ENCODE measurements around the gene NPIPB5. TPM values are rescaled to one million over a fixed set of nuclear protein-coding genes. Genes with fewer than 3 reads are reported as not detected.
"Not testable (repeated sequence)": the region's sequence is repeated elsewhere in the genome, so short reads cannot be mapped to it uniquely, and the experiment has no call there.

Gene NPIPB5
- 10 to 100 TPM; 46.5 to 85.4 (median 60.9) TPM for total RNA-seq
- polyA plus RNA-seq, result 100 to 1,000 TPM in 1 of 2 donors, 10 to 100 TPM in 1; 21.8 to 162 TPM
- long read RNA-seq, donor 1, partial matches to known transcripts, result 1 of 2 reads
- long read RNA-seq, donor 1, other reads (novel, unspliced or antisense), result 1 of 2 reads
- long read RNA-seq, donor 2, partial matches to known transcripts, result 0 of 5 reads
- long read RNA-seq, donor 2, other reads (novel, unspliced or antisense), result 5 of 5 reads
- long read RNA-seq, donor 3, partial matches to known transcripts, result 0 of 4 reads
- long read RNA-seq, donor 3, other reads (novel, unspliced or antisense), result 4 of 4 reads

DNA sequence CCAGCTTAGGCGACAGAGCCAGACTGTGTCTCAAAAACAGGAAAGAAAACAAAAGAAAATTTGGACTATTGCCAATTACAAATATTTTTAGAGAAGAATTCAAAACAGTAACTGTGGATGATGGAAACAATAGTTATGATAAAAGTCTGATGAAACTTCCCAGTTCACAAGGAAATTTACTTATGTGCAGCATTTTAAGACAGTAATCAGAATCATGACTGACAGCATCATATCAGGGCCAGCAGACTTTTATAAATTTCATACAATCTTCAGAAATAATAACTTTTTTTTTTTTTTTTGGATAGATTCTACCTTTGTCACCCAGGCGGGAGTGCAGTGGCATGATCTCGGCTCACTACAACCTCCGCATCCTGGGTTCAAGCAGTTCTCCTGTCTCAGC, at the start of gene NPIPB5:
NPIPB5 (plus strand) TSS at position 301 of the 400 bp plus-strand sequence. CDS start 2,911 bp downstream, outside the sequence.
- H3K4me1 ChIP-seq; H3K27me3 ChIP-seq; H3K27ac ChIP-seq; H3K9me3 ChIP-seq; H3K4me3 ChIP-seq; H3K36me3 ChIP-seq; intact Hi-C loops (cut with DNase I); ATAC-seq; DNase-seq: not testable (repeated sequence)
- no CpG with 5 or more reads among the region's 4 CpGs for WGBS, 2 donors

- ATAC-seq; intact Hi-C loops (cut with DNase I); H3K27ac ChIP-seq; H3K4me3 ChIP-seq; H3K27me3 ChIP-seq; DNase-seq; H3K9me3 ChIP-seq; H3K36me3 ChIP-seq; H3K4me1 ChIP-seq: not testable (repeated sequence)
- WGBS, 2 donors, result 84 to 86% methylated on average over 4 of the region's 6 CpGs
Measured at GRCh38 chr16:22468846-22469245, 41.8 kb upstream of the NPIPB5 start.

- 77 to 87% methylated on average over 4 of the region's 4 CpGs for WGBS, 2 donors
- H3K27me3 ChIP-seq; H3K4me3 ChIP-seq; H3K9me3 ChIP-seq; H3K27ac ChIP-seq; H3K4me1 ChIP-seq; DNase-seq; intact Hi-C loops (cut with DNase I); ATAC-seq; H3K36me3 ChIP-seq: not testable (repeated sequence)
Measured at GRCh38 chr16:22537996-22538395, 27.3 kb downstream of the NPIPB5 start.

DNA sequence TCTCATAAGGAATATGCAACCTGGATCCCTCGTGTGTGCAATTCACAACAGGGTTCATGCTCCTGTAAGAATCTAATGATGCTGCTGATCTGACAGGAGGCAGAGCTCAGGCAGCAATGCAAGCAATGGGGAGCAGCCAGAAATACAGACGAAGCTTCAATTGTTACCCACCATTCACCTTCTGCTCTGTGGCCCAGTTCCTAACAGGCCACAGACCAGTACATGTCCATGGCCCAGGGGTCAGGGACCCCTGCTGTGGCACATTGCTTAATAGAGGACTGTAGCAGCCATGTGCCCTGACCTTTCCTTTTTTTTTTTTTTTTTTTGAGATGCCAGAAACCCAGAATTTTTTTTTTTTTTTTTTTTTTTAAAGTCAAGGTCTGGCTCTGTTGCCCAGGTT, 34.1 kb downstream of the NPIPB5 start:
- H3K9me3 ChIP-seq; H3K4me3 ChIP-seq; H3K36me3 ChIP-seq; H3K4me1 ChIP-seq; intact Hi-C loops (cut with DNase I); DNase-seq; ATAC-seq; H3K27me3 ChIP-seq; H3K27ac ChIP-seq: not testable (repeated sequence)
- WGBS, 2 donors, result 75 to 82% methylated on average over 1 of the region's 2 CpGs

DNA sequence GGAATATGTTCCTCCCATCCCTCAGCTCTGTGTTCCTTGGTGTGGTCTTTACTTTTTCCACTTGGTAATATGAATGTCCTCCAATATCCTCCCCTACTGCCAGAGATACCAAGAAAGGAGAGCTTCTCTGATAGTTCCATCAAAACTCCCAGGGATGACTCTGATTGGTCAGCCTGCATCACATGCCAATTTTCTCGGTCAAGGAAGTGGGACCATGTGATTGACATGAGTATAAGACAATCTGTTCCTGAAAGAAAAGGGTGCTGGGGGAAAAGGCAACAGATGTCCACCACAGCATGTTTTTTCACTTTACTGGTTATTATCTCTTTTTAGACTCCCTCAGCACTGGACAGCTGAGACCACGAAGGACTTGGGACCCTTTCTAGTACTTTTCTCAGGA, 35.9 kb downstream of the NPIPB5 start:
- DNase-seq, H3K9me3 ChIP-seq: not testable (repeated sequence)
- WGBS, 2 donors, result 79 to 82% methylated on average over 2 of the region's 2 CpGs

DNA sequence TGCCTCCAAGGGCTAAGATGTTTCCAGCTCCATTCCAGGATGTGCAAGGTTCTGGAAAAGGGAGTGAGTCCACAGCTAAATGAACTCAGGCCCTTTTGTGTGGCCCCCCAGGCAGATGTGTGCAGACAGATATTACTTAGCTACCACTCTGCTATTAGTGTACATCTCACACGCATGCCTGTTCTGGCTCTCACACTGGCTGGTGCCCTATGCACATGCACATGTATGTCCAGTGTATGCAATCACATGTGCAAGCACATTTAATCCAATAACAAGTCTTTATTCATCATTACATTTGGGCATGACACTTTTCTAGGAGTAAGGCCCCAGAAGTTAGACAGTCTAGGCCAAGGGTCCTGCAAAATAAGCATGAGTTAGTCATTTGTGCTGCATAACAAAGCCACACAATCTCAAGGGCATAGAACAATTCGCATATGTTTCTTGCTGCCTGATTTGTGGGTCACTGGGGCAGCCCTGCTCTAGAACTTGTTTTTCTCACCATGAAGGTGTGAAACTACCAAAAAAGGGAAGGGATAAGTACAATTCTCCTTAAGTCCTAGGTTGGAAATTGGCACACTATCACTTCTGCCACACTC, 36.6 kb downstream of the NPIPB5 start:
- WGBS, 2 donors, result 95 to 96% methylated on average over 2 of the region's 2 CpGs
- H3K27me3 ChIP-seq; intact Hi-C loops (cut with DNase I); H3K36me3 ChIP-seq; H3K4me3 ChIP-seq; H3K9me3 ChIP-seq; H3K4me1 ChIP-seq; DNase-seq; H3K27ac ChIP-seq: not testable (repeated sequence)
- peak in 2 of 8 donors; percentile 17 to 27 for ATAC-seq

More for the DNA sequence above, 35.9 kb downstream of the NPIPB5 start:
- H3K4me1 ChIP-seq; H3K27ac ChIP-seq; intact Hi-C loops (cut with DNase I); ATAC-seq; H3K4me3 ChIP-seq; H3K27me3 ChIP-seq; H3K36me3 ChIP-seq: not testable (repeated sequence)

GRCh38 chr16:22549853-22550252, 39.2 kb downstream of the NPIPB5 start:
- H3K36me3 ChIP-seq; H3K27me3 ChIP-seq; H3K27ac ChIP-seq; H3K4me3 ChIP-seq; H3K9me3 ChIP-seq; intact Hi-C loops (cut with DNase I); DNase-seq; ATAC-seq; H3K4me1 ChIP-seq: not testable (repeated sequence)
- WGBS, 2 donors, result 96% methylated on average over 5 of the region's 6 CpGs

- H3K9me3 ChIP-seq; intact Hi-C loops (cut with DNase I); H3K36me3 ChIP-seq; H3K4me3 ChIP-seq; H3K27ac ChIP-seq; ATAC-seq; DNase-seq; H3K4me1 ChIP-seq; H3K27me3 ChIP-seq: not testable (repeated sequence)
- 77 to 84% methylated on average over 5 to 7 of the region's 10 CpGs for WGBS, 2 donors
Measured at GRCh38 chr16:22551143-22551542, 40.5 kb downstream of the NPIPB5 start.

GRCh38 chr16:22551651-22552050, 41.0 kb downstream of the NPIPB5 start:
- DNase-seq; H3K4me1 ChIP-seq; H3K4me3 ChIP-seq; ATAC-seq; H3K36me3 ChIP-seq; H3K27ac ChIP-seq; H3K27me3 ChIP-seq; H3K9me3 ChIP-seq; intact Hi-C loops (cut with DNase I): not testable (repeated sequence)
- 86 to 91% methylated on average over 5 of the region's 5 CpGs for WGBS, 2 donors

GRCh38 chr16:22556759-22557158, 46.1 kb downstream of the NPIPB5 start:
- not testable (repeated sequence) for H3K27ac ChIP-seq

More at GRCh38 chr16:22556759-22557158, 46.1 kb downstream of the NPIPB5 start:
- no CpG with 5 or more reads among the region's 7 CpGs for WGBS, 2 donors
- H3K36me3 ChIP-seq; H3K4me1 ChIP-seq; H3K9me3 ChIP-seq; DNase-seq; H3K27me3 ChIP-seq; ATAC-seq; intact Hi-C loops (cut with DNase I); H3K4me3 ChIP-seq: not testable (repeated sequence)
